RPMI7951 (cell line): ENCODE measurements around the gene SFT2D1. TPM values are rescaled to one million over a fixed set of nuclear protein-coding genes. Genes with fewer than 3 reads are reported as not detected.
A peak's percentile ranks its signal among the peaks of the same experiment; 100 is the strongest.

Source experiments
- DNase-seq: peaks from one replicate; pipeline ENCODE4 v3.0.0-alpha.2; 2012; ENCODE audit warnings: low read depth
- total RNA-seq: library from RNA; depleted of rRNA; stranded (reverse); fragments of >200 nt; shearing (Covaris generic); gene quantifications from 2 replicates; pipeline ENCODE4 v1.2.3, GENCODE V29; 2014; rRNA removed

SFT2D1 gene
- total RNA-seq, 1 experiment from 2014 or later, result 73.1 TPM

- DNase-seq, result peak; percentile 9
These were observed 64.3 kb downstream of the SFT2D1 start for GRCh38 chr6:166277892-166278578.

- DNase-seq, result peak; percentile 57
These were observed 65.3 kb downstream of the SFT2D1 start for GRCh38 chr6:166277018-166277417.

- peak; percentile 33 for DNase-seq
These were observed 66.6 kb downstream of the SFT2D1 start for GRCh38 chr6:166275714-166276166.

DNA sequence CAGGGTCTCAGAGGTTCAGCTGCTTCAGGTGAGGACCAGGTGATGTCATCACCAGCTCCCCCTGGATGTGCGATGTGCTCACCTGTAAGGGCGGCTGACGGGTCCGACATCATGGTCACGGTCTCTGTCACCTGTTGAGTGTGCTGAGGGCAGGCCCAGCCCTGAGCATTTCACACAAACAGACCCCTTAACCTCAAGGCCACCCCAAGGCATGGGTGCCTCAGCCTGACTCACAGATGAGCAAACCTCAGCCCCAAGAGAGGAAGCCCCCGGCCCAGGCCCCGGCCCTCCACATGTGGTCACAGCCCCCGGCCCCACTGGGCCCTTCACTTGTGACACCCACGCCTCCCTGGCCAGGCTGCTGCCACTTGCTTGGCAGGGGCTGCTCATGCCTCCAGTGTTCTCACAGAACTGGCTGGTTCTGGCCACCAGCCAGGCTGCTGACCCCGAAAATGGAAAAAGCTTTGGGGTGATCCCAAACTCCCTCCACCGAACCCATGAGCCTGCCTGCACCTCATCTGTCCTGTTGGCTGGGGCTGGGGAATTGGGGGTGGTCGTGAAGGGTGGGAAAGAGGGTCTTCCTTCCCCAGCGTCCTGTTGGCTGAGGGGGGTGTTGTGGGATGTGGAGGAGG lies 67.5 kb downstream of the SFT2D1 start:
- no peak for DNase-seq

GRCh38 chr6:166274163-166274562 lies 68.2 kb downstream of the SFT2D1 start:
- no peak for DNase-seq

- DNase-seq, result no peak
These were observed 71.0 kb downstream of the SFT2D1 start for GRCh38 chr6:166271376-166271765.

DNA sequence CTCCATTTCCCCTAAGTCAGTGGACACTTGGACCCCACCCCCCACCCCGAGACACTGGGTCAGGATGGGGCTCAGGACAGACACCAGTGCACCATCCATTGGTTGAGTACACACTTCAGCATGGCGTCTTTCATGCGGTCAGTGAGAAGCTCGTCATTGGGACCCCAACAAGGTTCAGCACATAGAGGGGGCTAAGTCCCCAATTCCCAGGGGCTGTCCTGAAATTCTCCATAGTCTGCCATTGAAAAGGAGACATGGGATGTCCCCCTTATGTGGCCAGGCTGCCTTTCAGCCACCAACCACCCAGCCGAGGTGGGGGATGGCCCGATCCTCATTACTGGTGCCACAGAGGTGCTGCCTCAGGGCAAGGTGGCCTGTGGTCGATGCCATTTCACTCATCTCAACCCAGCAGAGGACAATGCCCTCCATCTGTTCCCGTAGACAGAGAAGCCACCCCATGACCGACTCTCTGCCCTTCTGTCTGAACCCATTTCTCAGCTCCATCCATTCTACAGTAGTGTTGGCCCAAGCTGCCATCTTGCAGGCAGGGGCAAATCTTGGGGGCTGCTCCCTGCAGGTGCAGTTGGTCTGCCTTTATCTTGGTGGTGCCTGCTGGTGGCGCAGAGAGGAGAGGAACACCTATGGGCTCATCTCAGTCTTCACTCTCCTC lies 71.5 kb downstream of the SFT2D1 start:
- no peak for DNase-seq

Other genes starting within 250 kb of the SFT2D1 start
- not detected in 2 replicates for gene TBXT, start 174.7 kb downstream of the SFT2D1 start, total RNA-seq
- not detected in 2 replicates for gene PRR18, start 34.2 kb downstream of the SFT2D1 start, total RNA-seq
- 69.1 and 70.7 TPM in 2 replicates for gene MPC1, start 40.4 kb upstream of the SFT2D1 start, total RNA-seq
- 0.24 and 0.29 TPM in 2 replicates for gene RAMACL, start 244.1 kb upstream of the SFT2D1 start, total RNA-seq